ENCODE data around the gene XRCC1.

- no peak for TF ChIP-seq CTCF (IDR thresholded peaks at IDR 0.05)
- TF ChIP-seq POLR2A (IDR thresholded peaks at IDR 0.05): no peak
These were observed 22.7 kb downstream of the XRCC1 start for GRCh38 chr19:43552616-43553015.

Measured in esophagus squamous epithelium (tissue), 4 donors.